Measurements from ENCODE around the gene MED22.

MED22 gene

GRCh38 chr9:133351908-133352634, 4.1 kb upstream of the MED22 start:
- peak overlapping the region; percentile 27 for H3K27ac ChIP-seq
- no peaks in the 10 kb centered on the region for H3K27me3 ChIP-seq
- H3K4me3 ChIP-seq (ENCODE audit: low read depth in 1 of 2, low read length in 1 of 2): no peak overlapping the region
- TF ChIP-seq CTCF (IDR thresholded peaks at IDR 0.05): peak; percentile 54
- H3K9me3 ChIP-seq: no peaks in the 10 kb centered on the region
- peaks cover 42% of the 10 kb centered on the region in 2 experiments for H3K4me1 ChIP-seq (ENCODE audit: control insufficient read depth in 1 of 2, insufficient read depth in 1 of 2, low read depth in 1 of 2, low read length in 1 of 2)
- peaks cover 51% of the 10 kb centered on the region for H3K36me3 ChIP-seq

- H3K27me3 ChIP-seq: no peaks in the 10 kb centered on the region
- no peak overlapping the region for H3K4me3 ChIP-seq (ENCODE audit: low read depth in 1 of 2, low read length in 1 of 2)
- peak overlapping the region; percentile 27 for H3K27ac ChIP-seq
- peaks cover 51% of the 10 kb centered on the region for H3K36me3 ChIP-seq
- TF ChIP-seq CTCF (IDR thresholded peaks at IDR 0.05): no peak
- H3K9me3 ChIP-seq: no peaks in the 10 kb centered on the region
- peaks cover 43 to 44% of the 10 kb centered on the region in 2 experiments for H3K4me1 ChIP-seq (ENCODE audit: control insufficient read depth in 1 of 2, insufficient read depth in 1 of 2, low read depth in 1 of 2, low read length in 1 of 2)
Measured at GRCh38 chr9:133351526-133351907, 3.6 kb upstream of the MED22 start.

GRCh38 chr9:133349965-133350616, 2.2 kb upstream of the MED22 start:
- Histone ChIP-seq H3K27ac (no peak overlapping the region), H3K9me3 (no peaks in the 10 kb centered on the region), H3K36me3 (peaks cover 65% of the 10 kb centered on the region), H3K4me3 (ENCODE audit: low read depth in 1 of 2, low read length in 1 of 2) (no peak overlapping the region), H3K27me3 (no peaks in the 10 kb centered on the region), H3K4me1 (ENCODE audit: control insufficient read depth in 1 of 2, insufficient read depth in 1 of 2, low read depth in 1 of 2, low read length in 1 of 2) (peaks cover 40 to 42% of the 10 kb centered on the region in 2 experiments)
- no peak for TF ChIP-seq CTCF (IDR thresholded peaks at IDR 0.05)

- no peaks in the 10 kb centered on the region for H3K27me3 ChIP-seq
- H3K36me3 ChIP-seq: peaks cover 75% of the 10 kb centered on the region
- H3K4me3 ChIP-seq (ENCODE audit: low read depth in 1 of 2, low read length in 1 of 2): peak overlapping the region; percentile 64 to 92
- peaks cover 32 to 34% of the 10 kb centered on the region in 2 experiments for H3K4me1 ChIP-seq (ENCODE audit: control insufficient read depth in 1 of 2, insufficient read depth in 1 of 2, low read depth in 1 of 2, low read length in 1 of 2)
- no peaks in the 10 kb centered on the region for H3K9me3 ChIP-seq
- peak overlapping the region; percentile 81 for H3K27ac ChIP-seq
- no peak for TF ChIP-seq CTCF (IDR thresholded peaks at IDR 0.05)
Measured at GRCh38 chr9:133348718-133349573, 1.0 kb upstream of the MED22 start.

- Histone ChIP-seq H3K27ac (peak overlapping the region; percentile 81), H3K36me3 (peaks cover 75% of the 10 kb centered on the region), H3K9me3 (no peaks in the 10 kb centered on the region), H3K4me3 (ENCODE audit: low read depth in 1 of 2, low read length in 1 of 2) (peak overlapping the region; percentile 64 to 92), H3K27me3 (no peaks in the 10 kb centered on the region), H3K4me1 (ENCODE audit: control insufficient read depth in 1 of 2, insufficient read depth in 1 of 2, low read depth in 1 of 2, low read length in 1 of 2) (peaks cover 37 to 47% of the 10 kb centered on the region in 2 experiments)
- TF ChIP-seq CTCF (IDR thresholded peaks at IDR 0.05): no peak
Measured at GRCh38 chr9:133347515-133347984, 381 bp downstream of the MED22 start.
